Liver (tissue), 9 donors: ENCODE data around the gene NFIB. TPM values are rescaled to one million over a fixed set of nuclear protein-coding genes. Genes with fewer than 3 reads are reported as not detected.

ENCODE experiments used
- DNase-seq: peaks from one replicate; pipeline ENCODE4 v3.0.0-alpha.2; 2017; ENCODE audit warnings: low spot score
- H3K27ac ChIP-seq, 2 donors: one replicate each; pipeline ENCODE4 v1.7.0; 2013; ENCODE audit warnings: inconsistent platforms in 2 of 2, low read length in 2 of 2, control low read depth in 1 of 2, low read depth in 1 of 2, mild to moderate bottlenecking in 1 of 2
- H3K27me3 ChIP-seq, 4 donors: one replicate each; pipeline versions ENCODE4 v1.6.1 to v1.7.0; 2013; ENCODE audit warnings: low read length in 3 of 4, inconsistent platforms in 1 of 4, mild to moderate bottlenecking in 1 of 4, moderate library complexity in 1 of 4; ENCODE audit not compliant: control insufficient read depth in 4 of 4, insufficient read depth in 4 of 4
- H3K36me3 ChIP-seq, 4 donors: one replicate each; pipeline versions ENCODE4 v1.6.1 to v1.7.0; 2013; ENCODE audit warnings: low read length in 3 of 4, mild to moderate bottlenecking in 3 of 4, low read depth in 1 of 4, moderate library complexity in 1 of 4; ENCODE audit not compliant: control insufficient read depth in 4 of 4, insufficient read depth in 3 of 4
- H3K4me1 ChIP-seq, 4 donors: one replicate each; pipeline versions ENCODE4 v1.6.1 to v1.7.0; 2013; ENCODE audit warnings: low read length in 3 of 4, mild to moderate bottlenecking in 3 of 4, moderate library complexity in 1 of 4; ENCODE audit not compliant: control insufficient read depth in 4 of 4, insufficient read depth in 4 of 4
- H3K4me3 ChIP-seq, 3 donors: one replicate each; pipeline versions ENCODE4 v1.6.1 to v1.7.0; 2013; ENCODE audit warnings: low read length in 3 of 3, control low read depth in 1 of 3, low read depth in 1 of 3, mild to moderate bottlenecking in 1 of 3
- H3K9ac ChIP-seq, 2 donors: one replicate each; pipeline ENCODE4 v1.7.0; 2013; ENCODE audit warnings: low read length in 2 of 2, mild to moderate bottlenecking in 2 of 2, moderate library complexity in 2 of 2, control low read depth in 1 of 2, low read depth in 1 of 2
- H3K9me3 ChIP-seq, 4 donors: one replicate each; pipeline versions ENCODE4 v1.6.1 to v1.7.0; 2013; ENCODE audit warnings: low read length in 3 of 4; ENCODE audit not compliant: control insufficient read depth in 4 of 4
- ATF3 ChIP-seq: IDR thresholded peaks from 2 replicates; pipeline ENCODE4 v1.6.1; 2016; ENCODE audit warnings: antibody characterized with exemption
- CTCF ChIP-seq: fragments of 150-350 bp; IDR thresholded peaks from 2 replicates; pipeline ENCODE4 v1.5.1; 2017; ENCODE audit warnings: improper control_type of control experiment, low read depth, low read length; ENCODE audit not compliant: missing input control
- EGR1 ChIP-seq, 2 donors: IDR thresholded peaks; 2 replicates each; pipeline ENCODE4 v1.6.1; 2016 to 2018; ENCODE audit warnings: antibody characterized with exemption in 2 of 2, low read depth in 2 of 2
- FOXA1 ChIP-seq: IDR thresholded peaks from 2 replicates; pipeline ENCODE4 v1.6.1; 2016; ENCODE audit warnings: antibody characterized with exemption
- FOXA2 ChIP-seq: IDR thresholded peaks from 2 replicates; pipeline ENCODE4 v1.6.1; 2016; ENCODE audit warnings: antibody characterized with exemption
- HNF4A ChIP-seq, 2 donors: conservative IDR thresholded peaks; 2 replicates each; pipeline ENCODE4 v1.6.1; 2016; ENCODE audit warnings: antibody characterized with exemption in 2 of 2, mild to moderate bottlenecking in 2 of 2
- HNF4G ChIP-seq: IDR thresholded peaks from 2 replicates; pipeline ENCODE4 v1.6.1; 2016; ENCODE audit warnings: antibody characterized with exemption
- JUND ChIP-seq, 2 donors: IDR thresholded peaks; 2 replicates each; pipeline ENCODE4 v1.6.1; 2016; ENCODE audit warnings: antibody characterized with exemption in 2 of 2
- NR2F2 ChIP-seq: IDR thresholded peaks from 2 replicates; pipeline ENCODE4 v1.6.1; 2016; ENCODE audit warnings: antibody characterized with exemption
- RAD21 ChIP-seq, 2 donors: IDR thresholded peaks; 2 replicates each; pipeline ENCODE4 v1.6.1; 2016; ENCODE audit warnings: antibody characterized with exemption in 2 of 2, mild to moderate bottlenecking in 2 of 2
- REST ChIP-seq: IDR thresholded peaks from 2 replicates; pipeline ENCODE4 v1.6.1; 2016; ENCODE audit warnings: antibody characterized with exemption, mild to moderate bottlenecking
- RXRA ChIP-seq, 2 donors: IDR thresholded peaks; 2 replicates each; pipeline ENCODE4 v1.6.1; 2017 to 2018; ENCODE audit warnings: antibody characterized with exemption in 2 of 2, mild to moderate bottlenecking in 1 of 2
- TAF1 ChIP-seq: conservative IDR thresholded peaks from 2 replicates; pipeline ENCODE4 v1.6.1; 2016; ENCODE audit warnings: antibody characterized with exemption, mild to moderate bottlenecking
- YY1 ChIP-seq: IDR thresholded peaks from 2 replicates; pipeline ENCODE4 v1.6.1; 2016; ENCODE audit warnings: antibody characterized with exemption, mild to moderate bottlenecking
- ZBTB33 ChIP-seq: IDR thresholded peaks from 2 replicates; pipeline ENCODE4 v1.6.1; 2016; ENCODE audit warnings: antibody characterized with exemption
- WGBS: extraction: QIAGEN DNeasy Blood & Tissue Kit; methylation state at CpG from one replicate; pipeline ENCODE4 v1.1.7; 2013; 5-methylcytosine and 5-hydroxymethylcytosine counted together
- polyA plus RNA-seq, 2 donors: library from polyadenylated mRNA; stranded (reverse) in 1 of 2; unstranded in 1 of 2; fragments of 200-250 nt in 1 of 2; fragments of >200 nt in 1 of 2; fragmentation: Nextera tagmentation in 1 of 2; extraction: Ambion mirVana in 1 of 2; gene quantifications; one replicate each; pipeline versions ENCODE4 v1.2.1 to v1.2.3, GENCODE V29; 2013 to 2015
- total RNA-seq, 2 donors: library from RNA; depleted of rRNA; stranded (reverse); fragments of >200 nt; gene quantifications; one replicate each; pipeline ENCODE4 v1.2.3, GENCODE V29; 2014
- donor health status: healthy.
- donor health status: healthy.
- donor health status: healthy.
- donor health status: healthy.
- donor health status: healthy.

NFIB gene
- total and polyA plus RNA-seq, 4 donors = 3.2 to 23.2 (median 8.0) TPM

GRCh38 chr9:14228602-14229001 is 85.3 kb downstream of the NFIB start:
- peaks cover 0 to 4% (median 1%) of the 10 kb centered on the region in 4 donors for H3K36me3 ChIP-seq
- WGBS = 83% methylated on average over 1 of the region's 1 CpG
- no peaks in the 10 kb centered on the region for H3K9me3 ChIP-seq
- TF ChIP-seq REST (no peak), FOXA1 (no peak), HNF4G (no peak), EGR1 (IDR thresholded peaks at IDR 0.05; ENCODE audit: low read depth in 2 of 2) (no peak), YY1 (no peak), ZBTB33 (no peak), NR2F2 (no peak), RAD21 (IDR thresholded peaks at IDR 0.05) (no peak), HNF4A (conservative IDR thresholded peaks at IDR 0.05) (no peak)
- no peaks in the 10 kb centered on the region for H3K27me3 ChIP-seq
- no peak overlapping the region for H3K9ac ChIP-seq
- no peak overlapping the region for H3K4me3 ChIP-seq
- H3K27ac ChIP-seq = no peak overlapping the region
- H3K4me1 ChIP-seq = no peaks in the 10 kb centered on the region
- DNase-seq = no peak

GRCh38 chr9:14226855-14227532 is 86.9 kb downstream of the NFIB start:
- Histone ChIP-seq H3K27ac (no peak overlapping the region), H3K4me1 (peaks cover 0 to 4% (median 1%) of the 10 kb centered on the region in 4 donors), H3K9ac (no peak overlapping the region), H3K4me3 (no peak overlapping the region), H3K9me3 (no peaks in the 10 kb centered on the region), H3K27me3 (no peaks in the 10 kb centered on the region), H3K36me3 (no peaks in the 10 kb centered on the region)
- TF ChIP-seq ATF3 = no peak
- no peak for TF ChIP-seq RXRA (IDR thresholded peaks at IDR 0.05)
- TF ChIP-seq YY1 = no peak
- TF ChIP-seq RAD21 (IDR thresholded peaks at IDR 0.05) = no peak
- no peak for TF ChIP-seq HNF4G
- no peak for TF ChIP-seq HNF4A (conservative IDR thresholded peaks at IDR 0.05)
- TF ChIP-seq JUND (IDR thresholded peaks at IDR 0.05) = no peak
- 92% methylated on average over 11 of the region's 11 CpGs for WGBS
- DNase-seq = no peak

- H3K27ac ChIP-seq = no peak overlapping the region
- H3K4me1 ChIP-seq = peaks cover 2 to 14% (median 9%) of the 10 kb centered on the region in 4 donors
- no peaks in the 10 kb centered on the region for H3K36me3 ChIP-seq
- H3K9ac ChIP-seq = no peak overlapping the region
- WGBS = 85% methylated on average over 5 of the region's 5 CpGs
- H3K27me3 ChIP-seq = no peaks in the 10 kb centered on the region
- DNase-seq = no peak
- H3K4me3 ChIP-seq = no peak overlapping the region
- H3K9me3 ChIP-seq = no peaks in the 10 kb centered on the region
- TF ChIP-seq HNF4A (conservative IDR thresholded peaks at IDR 0.05) (no peak), EGR1 (IDR thresholded peaks at IDR 0.05; ENCODE audit: low read depth in 2 of 2) (no peak), TAF1 (no peak), FOXA2 (no peak), FOXA1 (no peak), RAD21 (IDR thresholded peaks at IDR 0.05) (no peak), YY1 (no peak), REST (no peak), ATF3 (no peak), CTCF (no peak)
Observed at GRCh38 chr9:14223081-14223480, 90.9 kb downstream of the NFIB start.
